ENCODE measurements around the gene DAPK1.

DAPK1 gene

DNA sequence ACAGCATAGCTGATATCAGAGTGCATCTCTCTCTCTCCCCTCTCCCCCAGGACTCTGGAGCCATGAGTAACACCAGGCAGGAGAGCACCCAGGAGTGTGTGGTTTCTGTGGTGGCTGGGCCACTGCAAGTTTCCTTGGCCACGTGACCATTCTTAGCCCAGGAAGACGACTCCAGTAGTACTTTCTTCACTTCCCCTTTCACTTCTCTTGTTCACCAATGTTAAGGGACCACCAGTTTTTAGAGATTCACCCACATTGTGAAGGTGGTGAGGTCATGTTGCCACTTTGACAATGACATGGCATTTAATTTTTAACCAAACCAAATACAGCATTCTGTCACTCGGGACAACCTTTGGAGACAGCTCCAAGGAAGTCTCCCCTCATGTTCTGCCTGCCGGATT is 17.9 kb upstream of the DAPK1 start:
- no peak overlapping the region for H3K4me3 ChIP-seq (ENCODE audit: low read length)
- H3K27ac ChIP-seq (ENCODE audit: low read depth, low read length), result no peak overlapping the region
- TF ChIP-seq, protein P1, sequence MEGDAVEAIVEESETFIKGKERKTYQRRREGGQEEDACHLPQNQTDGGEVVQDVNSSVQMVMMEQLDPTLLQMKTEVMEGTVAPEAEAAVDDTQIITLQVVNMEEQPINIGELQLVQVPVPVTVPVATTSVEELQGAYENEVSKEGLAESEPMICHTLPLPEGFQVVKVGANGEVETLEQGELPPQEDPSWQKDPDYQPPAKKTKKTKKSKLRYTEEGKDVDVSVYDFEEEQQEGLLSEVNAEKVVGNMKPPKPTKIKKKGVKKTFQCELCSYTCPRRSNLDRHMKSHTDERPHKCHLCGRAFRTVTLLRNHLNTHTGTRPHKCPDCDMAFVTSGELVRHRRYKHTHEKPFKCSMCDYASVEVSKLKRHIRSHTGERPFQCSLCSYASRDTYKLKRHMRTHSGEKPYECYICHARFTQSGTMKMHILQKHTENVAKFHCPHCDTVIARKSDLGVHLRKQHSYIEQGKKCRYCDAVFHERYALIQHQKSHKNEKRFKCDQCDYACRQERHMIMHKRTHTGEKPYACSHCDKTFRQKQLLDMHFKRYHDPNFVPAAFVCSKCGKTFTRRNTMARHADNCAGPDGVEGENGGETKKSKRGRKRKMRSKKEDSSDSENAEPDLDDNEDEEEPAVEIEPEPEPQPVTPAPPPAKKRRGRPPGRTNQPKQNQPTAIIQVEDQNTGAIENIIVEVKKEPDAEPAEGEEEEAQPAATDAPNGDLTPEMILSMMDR (IDR thresholded peaks at IDR 0.05; ENCODE audit: low read depth, low read length, poor library complexity, severe bottlenecking), result no peak
- no peak for TF ChIP-seq EZH2phosphoT487 (IDR thresholded peaks at IDR 0.05; ENCODE audit: borderline replicate concordance, low read length)
- no peaks in the 10 kb centered on the region for H3K9me2 ChIP-seq (replicated peaks; ENCODE audit: control insufficient read depth, low read length)
- H3K4me2 ChIP-seq (ENCODE audit: low read length), result no peak overlapping the region
- no peaks in the 10 kb centered on the region for H3K4me1 ChIP-seq (ENCODE audit: control insufficient read depth, low read length)
- no peaks in the 10 kb centered on the region for H3K27me3 ChIP-seq (ENCODE audit: control insufficient read depth, low read length)
- H3F3A ChIP-seq (ENCODE audit: control insufficient read depth, insufficient read depth), result no peaks in the 10 kb centered on the region
- H3K9me3 ChIP-seq (ENCODE audit: control insufficient read depth, insufficient read depth, low read length), result no peaks in the 10 kb centered on the region
- no peaks in the 10 kb centered on the region for H4K20me1 ChIP-seq (ENCODE audit: control insufficient read depth, insufficient read depth, low read depth, low read length)
- no peaks in the 10 kb centered on the region for H3K36me3 ChIP-seq (ENCODE audit: control insufficient read depth, low read length)
- H3K79me2 ChIP-seq (ENCODE audit: control insufficient read depth, low read length), result no peaks in the 10 kb centered on the region

DNA sequence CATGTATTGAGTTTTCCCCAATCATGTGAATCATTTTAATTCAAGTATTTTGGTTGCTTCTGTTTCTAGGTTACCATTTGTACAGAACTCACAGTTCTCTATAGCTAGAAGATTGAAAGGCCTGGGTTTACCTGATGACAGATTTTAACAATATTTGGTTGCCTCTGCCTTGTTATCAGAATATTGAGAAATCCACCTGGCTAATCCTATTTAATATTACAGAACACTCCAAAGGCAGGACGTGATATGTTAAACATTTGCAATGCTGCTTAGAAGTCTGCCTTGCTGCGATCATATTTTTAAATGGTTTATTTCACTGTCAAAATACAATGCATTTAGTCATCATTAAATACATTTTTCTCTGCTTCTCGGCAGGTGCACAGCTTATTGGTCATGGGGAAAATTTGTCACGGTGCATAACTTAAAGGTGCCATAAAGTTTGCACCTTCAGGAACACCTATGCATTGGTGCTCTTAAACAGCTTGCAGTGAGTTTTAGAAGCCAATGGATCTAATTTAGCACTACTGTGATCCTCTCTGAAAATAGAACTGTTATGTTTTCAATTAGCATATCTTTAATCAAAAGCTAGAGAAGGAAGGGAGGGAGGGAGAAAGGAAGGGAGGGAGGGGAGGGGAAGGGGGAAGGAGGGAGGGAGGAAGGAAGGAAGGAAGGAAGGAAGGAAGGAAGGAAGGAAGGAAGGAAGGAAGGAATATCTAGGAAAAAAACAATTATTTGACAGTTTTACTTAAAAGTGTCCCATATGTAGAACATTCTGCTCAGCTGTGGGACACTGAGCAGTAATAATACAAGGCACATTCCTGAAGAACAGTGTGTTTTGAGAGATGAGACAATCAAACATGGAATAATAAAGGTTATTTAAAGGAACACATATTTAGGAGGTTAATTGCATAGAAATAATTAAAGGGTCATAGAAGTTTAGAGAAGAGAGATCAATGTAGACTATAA is 15.5 kb upstream of the DAPK1 start:
- no peaks in the 10 kb centered on the region for H3K79me2 ChIP-seq (ENCODE audit: control insufficient read depth, low read length)

DNA sequence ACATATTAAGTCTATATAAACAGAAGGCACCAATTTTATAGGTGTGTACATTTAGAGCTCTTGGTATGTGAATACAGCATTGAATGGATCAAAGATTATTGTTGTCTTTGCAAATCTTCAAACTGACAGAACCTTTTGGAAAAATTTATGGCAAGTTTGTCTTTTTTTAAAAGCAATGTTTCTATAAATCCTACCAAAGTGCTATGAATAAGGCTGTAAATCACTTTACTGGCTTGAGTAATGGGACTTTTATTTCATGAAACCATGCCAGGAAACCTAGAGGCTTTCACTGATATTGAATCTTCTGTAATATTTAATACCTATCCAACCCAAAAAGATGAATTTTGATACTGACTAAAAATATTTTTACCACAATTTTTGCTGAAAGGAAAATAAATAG is 7.4 kb upstream of the DAPK1 start:
- Histone ChIP-seq H3K9me3 (ENCODE audit: control insufficient read depth, insufficient read depth, low read length) (no peaks in the 10 kb centered on the region), H3F3A (ENCODE audit: control insufficient read depth, insufficient read depth) (no peaks in the 10 kb centered on the region), H4K20me1 (ENCODE audit: control insufficient read depth, insufficient read depth, low read depth, low read length) (no peaks in the 10 kb centered on the region), H3K27ac (ENCODE audit: low read depth, low read length) (no peak overlapping the region), H3K4me2 (ENCODE audit: low read length) (no peak overlapping the region), H3K36me3 (ENCODE audit: control insufficient read depth, low read length) (no peaks in the 10 kb centered on the region), H3K4me1 (ENCODE audit: control insufficient read depth, low read length) (no peaks in the 10 kb centered on the region), H3K4me3 (ENCODE audit: low read length) (no peak overlapping the region), H3K9me2 (replicated peaks; ENCODE audit: control insufficient read depth, low read length) (no peaks in the 10 kb centered on the region), H3K79me2 (ENCODE audit: control insufficient read depth, low read length) (no peaks in the 10 kb centered on the region), H3K27me3 (ENCODE audit: control insufficient read depth, low read length) (no peaks in the 10 kb centered on the region)
- no peak for TF ChIP-seq EZH2phosphoT487 (IDR thresholded peaks at IDR 0.05; ENCODE audit: borderline replicate concordance, low read length)

More for the DNA sequence above, 15.5 kb upstream of the DAPK1 start:
- no peaks in the 10 kb centered on the region for H3K36me3 ChIP-seq (ENCODE audit: control insufficient read depth, low read length)
- H3K4me2 ChIP-seq (ENCODE audit: low read length), result no peak overlapping the region
- H3K27me3 ChIP-seq (ENCODE audit: control insufficient read depth, low read length), result no peaks in the 10 kb centered on the region
- H4K20me1 ChIP-seq (ENCODE audit: control insufficient read depth, insufficient read depth, low read depth, low read length), result no peaks in the 10 kb centered on the region
- no peak overlapping the region for H3K27ac ChIP-seq (ENCODE audit: low read depth, low read length)
- no peaks in the 10 kb centered on the region for H3K9me2 ChIP-seq (replicated peaks; ENCODE audit: control insufficient read depth, low read length)
- H3F3A ChIP-seq (ENCODE audit: control insufficient read depth, insufficient read depth), result no peaks in the 10 kb centered on the region
- H3K9me3 ChIP-seq (ENCODE audit: control insufficient read depth, insufficient read depth, low read length), result no peaks in the 10 kb centered on the region
- no peak for TF ChIP-seq EZH2phosphoT487 (IDR thresholded peaks at IDR 0.05; ENCODE audit: borderline replicate concordance, low read length)
- TF ChIP-seq, protein P1 (IDR thresholded peaks at IDR 0.05; ENCODE audit: low read depth, low read length, poor library complexity, severe bottlenecking), result no peak
- H3K4me1 ChIP-seq (ENCODE audit: control insufficient read depth, low read length), result no peaks in the 10 kb centered on the region
- no peak overlapping the region for H3K4me3 ChIP-seq (ENCODE audit: low read length)

DNA sequence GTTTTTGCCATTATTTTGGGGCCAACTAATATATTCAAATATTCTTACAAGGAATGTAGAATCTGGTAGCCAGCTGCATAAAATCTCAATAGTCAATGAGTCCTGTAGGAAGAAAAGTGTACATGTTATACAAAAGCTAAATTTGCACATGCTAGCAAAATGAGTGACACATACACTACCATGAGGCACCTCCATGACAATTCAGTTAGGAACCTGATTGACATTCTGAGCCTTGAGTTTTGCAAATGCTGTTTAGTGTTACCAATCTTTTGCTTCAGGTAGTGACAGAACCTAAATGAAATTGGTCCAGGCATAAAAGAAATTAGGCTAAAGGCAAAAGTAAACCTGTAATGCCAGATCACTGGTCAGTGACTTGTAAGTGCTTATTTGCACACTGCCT is 6.8 kb upstream of the DAPK1 start:
- TF ChIP-seq, protein P1 (IDR thresholded peaks at IDR 0.05; ENCODE audit: low read depth, low read length, poor library complexity, severe bottlenecking), result no peak
- Histone ChIP-seq H3K27me3 (ENCODE audit: control insufficient read depth, low read length) (no peaks in the 10 kb centered on the region), H3K27ac (ENCODE audit: low read depth, low read length) (no peak overlapping the region), H3F3A (ENCODE audit: control insufficient read depth, insufficient read depth) (no peaks in the 10 kb centered on the region), H3K9me2 (replicated peaks; ENCODE audit: control insufficient read depth, low read length) (no peaks in the 10 kb centered on the region), H3K36me3 (ENCODE audit: control insufficient read depth, low read length) (no peaks in the 10 kb centered on the region), H4K20me1 (ENCODE audit: control insufficient read depth, insufficient read depth, low read depth, low read length) (no peaks in the 10 kb centered on the region), H3K4me3 (ENCODE audit: low read length) (no peak overlapping the region), H3K4me1 (ENCODE audit: control insufficient read depth, low read length) (no peaks in the 10 kb centered on the region), H3K79me2 (ENCODE audit: control insufficient read depth, low read length) (no peaks in the 10 kb centered on the region), H3K4me2 (ENCODE audit: low read length) (no peak overlapping the region), H3K9me3 (ENCODE audit: control insufficient read depth, insufficient read depth, low read length) (no peaks in the 10 kb centered on the region)
